ENCODE measurements around the gene MYMK. TPM values are rescaled to one million over a fixed set of nuclear protein-coding genes. Genes with fewer than 3 reads are reported as not detected.

MYMK gene
- total RNA-seq, 2 experiments from 2014 or later, result not detected

- Mint-ChIP-seq H3K36me3 (ENCODE audit: low read depth) (no peaks in the 10 kb centered on the region), H3K27ac (no peak overlapping the region), H3K4me1 (ENCODE audit: low read depth) (peaks cover 23% of the 10 kb centered on the region), H3K27me3 (no peaks in the 10 kb centered on the region), H3K4me3 (no peak overlapping the region), H3K9me3 (no peaks in the 10 kb centered on the region)
- CTCF ChIA-PET, result no interaction called here
- intact Hi-C loops (cut with micrococcal nuclease), result no loop called here
- no peak for ATAC-seq
- TF ChIP-seq, protein P1, sequence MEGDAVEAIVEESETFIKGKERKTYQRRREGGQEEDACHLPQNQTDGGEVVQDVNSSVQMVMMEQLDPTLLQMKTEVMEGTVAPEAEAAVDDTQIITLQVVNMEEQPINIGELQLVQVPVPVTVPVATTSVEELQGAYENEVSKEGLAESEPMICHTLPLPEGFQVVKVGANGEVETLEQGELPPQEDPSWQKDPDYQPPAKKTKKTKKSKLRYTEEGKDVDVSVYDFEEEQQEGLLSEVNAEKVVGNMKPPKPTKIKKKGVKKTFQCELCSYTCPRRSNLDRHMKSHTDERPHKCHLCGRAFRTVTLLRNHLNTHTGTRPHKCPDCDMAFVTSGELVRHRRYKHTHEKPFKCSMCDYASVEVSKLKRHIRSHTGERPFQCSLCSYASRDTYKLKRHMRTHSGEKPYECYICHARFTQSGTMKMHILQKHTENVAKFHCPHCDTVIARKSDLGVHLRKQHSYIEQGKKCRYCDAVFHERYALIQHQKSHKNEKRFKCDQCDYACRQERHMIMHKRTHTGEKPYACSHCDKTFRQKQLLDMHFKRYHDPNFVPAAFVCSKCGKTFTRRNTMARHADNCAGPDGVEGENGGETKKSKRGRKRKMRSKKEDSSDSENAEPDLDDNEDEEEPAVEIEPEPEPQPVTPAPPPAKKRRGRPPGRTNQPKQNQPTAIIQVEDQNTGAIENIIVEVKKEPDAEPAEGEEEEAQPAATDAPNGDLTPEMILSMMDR (IDR thresholded peaks at IDR 0.05), result no peak
- POLR2A ChIA-PET, result no interaction called here
- DNase-seq, result no peak
Observed at GRCh38 chr9:133511607-133512006, 13.2 kb downstream of the MYMK start.

GRCh38 chr9:133510926-133511505 lies 13.7 kb downstream of the MYMK start:
- no peaks in the 10 kb centered on the region for H3K9me3 Mint-ChIP-seq
- DNase-seq (no peak), ATAC-seq (no peak)
- ChIA-PET POLR2A (no interaction called here), CTCF (no interaction called here)
- no peaks in the 10 kb centered on the region for H3K27me3 Mint-ChIP-seq
- H3K27ac Mint-ChIP-seq, result no peak overlapping the region
- TF ChIP-seq, protein P1 (IDR thresholded peaks at IDR 0.05), result no peak
- H3K4me1 Mint-ChIP-seq (ENCODE audit: low read depth), result peaks cover 23% of the 10 kb centered on the region
- no peaks in the 10 kb centered on the region for H3K36me3 Mint-ChIP-seq (ENCODE audit: low read depth)
- intact Hi-C loops (cut with micrococcal nuclease), result no loop called here
- H3K4me3 Mint-ChIP-seq, result no peak overlapping the region

- CTCF ChIA-PET, result interaction anchor here (1.2 to 1.8 kb wide), 2 partner anchors 23 to 330 kb away, joined by 3 to 5 read pairs; no protein-coding TSS in a partner anchor
- ATAC-seq (peak; percentile 67), DNase-seq (peak; percentile 34)
- peak overlapping the region; percentile 47 for H3K4me3 Mint-ChIP-seq
- no peaks in the 10 kb centered on the region for H3K36me3 Mint-ChIP-seq (ENCODE audit: low read depth)
- H3K27ac Mint-ChIP-seq, result peak overlapping the region; percentile 78
- TF ChIP-seq, protein P1 (IDR thresholded peaks at IDR 0.05), result no peak
- no peaks in the 10 kb centered on the region for H3K27me3 Mint-ChIP-seq
- H3K4me1 Mint-ChIP-seq (ENCODE audit: low read depth), result peaks cover 23% of the 10 kb centered on the region
- no peaks in the 10 kb centered on the region for H3K9me3 Mint-ChIP-seq
- intact Hi-C loops (cut with micrococcal nuclease), result no loop called here
- POLR2A ChIA-PET, result no interaction called here
Observed at GRCh38 chr9:133509179-133510083, 15.3 kb downstream of the MYMK start.

- CTCF ChIA-PET, result no interaction called here
- Mint-ChIP-seq H3K27ac (no peak overlapping the region), H3K36me3 (ENCODE audit: low read depth) (no peaks in the 10 kb centered on the region), H3K4me3 (no peak overlapping the region), H3K27me3 (no peaks in the 10 kb centered on the region), H3K9me3 (no peaks in the 10 kb centered on the region), H3K4me1 (ENCODE audit: low read depth) (peaks cover 23% of the 10 kb centered on the region)
- TF ChIP-seq, protein P1 (IDR thresholded peaks at IDR 0.05), result no peak
- no peak for ATAC-seq
- no peak for DNase-seq
- POLR2A ChIA-PET, result no interaction called here
- intact Hi-C loops (cut with micrococcal nuclease), result no loop called here
Observed at GRCh38 chr9:133508046-133508445, 16.7 kb downstream of the MYMK start.
